Gastroesophageal sphincter (tissue), 4 donors: ENCODE data around the gene SHANK2. TPM values are rescaled to one million over a fixed set of nuclear protein-coding genes. Genes with fewer than 3 reads are reported as not detected.

Experiments used
- ATAC-seq: fragments of 150-250 bp; one replicate; pipeline ENCODE4 v1.9.1; 2016; ENCODE audit warnings: mild to moderate bottlenecking, moderate library complexity
- H3K27ac ChIP-seq, 4 donors: fragments of 200-600 bp; sonication (generic) in 3 of 4; 1 replicate in 3 of 4; 2 replicates in 1 of 4; pipeline ENCODE4 v1.5.1; 2016 to 2019
- H3K27me3 ChIP-seq: fragments of 200-600 bp; sonication (generic); one replicate; pipeline ENCODE4 v1.5.1; 2019
- H3K36me3 ChIP-seq, 2 donors: fragments of 200-600 bp; sonication (generic); one replicate each; pipeline ENCODE4 v1.5.1; 2019; ENCODE audit warnings: control low read depth in 1 of 2
- H3K4me1 ChIP-seq, 3 donors: fragments of 200-600 bp; sonication (generic); 1 replicate in 2 of 3; 2 replicates in 1 of 3; pipeline ENCODE4 v1.5.1; 2016 to 2019; ENCODE audit warnings: control low read depth in 2 of 3
- H3K4me3 ChIP-seq, 2 donors: fragments of 200-600 bp; sonication (generic); one replicate each; pipeline ENCODE4 v1.5.1; 2019; ENCODE audit warnings: mild to moderate bottlenecking in 1 of 2, moderate library complexity in 1 of 2
- H3K9me3 ChIP-seq, 3 donors: fragments of 200-600 bp; sonication (generic); one replicate each; pipeline ENCODE4 v1.5.1; 2017 to 2019; ENCODE audit warnings: control low read depth in 2 of 3
- EP300 ChIP-seq: sonication (generic); formaldehyde crosslinking; IDR thresholded peaks from one replicate; pipeline ENCODE4 v1.6.1; 2017; ENCODE audit warnings: antibody characterized with exemption, mild to moderate bottlenecking
- POLR2A ChIP-seq, 2 donors: fragments of 450-650 bp; IDR thresholded peaks; one replicate each; pipeline ENCODE4 v1.6.1; 2017; ENCODE audit warnings: antibody characterized with exemption in 2 of 2, mild to moderate bottlenecking in 2 of 2, moderate library complexity in 1 of 2
- POLR2AphosphoS5 ChIP-seq: sonication (generic); formaldehyde crosslinking; IDR thresholded peaks from one replicate; pipeline ENCODE4 v1.6.1; 2017; ENCODE audit warnings: antibody characterized with exemption
- WGBS, 2 donors: methylation state at CpG; one replicate each; pipeline ENCODE4 v1.1.5; 2018; ENCODE audit warnings: low coverage in 1 of 2; 5-methylcytosine and 5-hydroxymethylcytosine counted together
- total RNA-seq, 4 donors: library from RNA; depleted of rRNA; stranded (reverse); fragments of >200 nt; gene quantifications; one replicate each; pipeline ENCODE4 v1.1.0, GENCODE V29; 2016
- TF ChIP-seq, protein P1 (sequence below), 4 experiments: fragments of 200-600 bp in 2 of 4; fragments of 450-650 bp in 2 of 4; sonication (generic) in 1 of 4; IDR thresholded peaks; one replicate each; pipeline ENCODE4 v1.5.1; 2017 to 2019; ENCODE audit warnings: antibody characterized with exemption in 4 of 4, mild to moderate bottlenecking in 2 of 4, moderate library complexity in 2 of 4

Gene SHANK2
- total RNA-seq, 4 donors from 2014 or later = 1.6 to 14.5 (median 13.8) TPM

DNA sequence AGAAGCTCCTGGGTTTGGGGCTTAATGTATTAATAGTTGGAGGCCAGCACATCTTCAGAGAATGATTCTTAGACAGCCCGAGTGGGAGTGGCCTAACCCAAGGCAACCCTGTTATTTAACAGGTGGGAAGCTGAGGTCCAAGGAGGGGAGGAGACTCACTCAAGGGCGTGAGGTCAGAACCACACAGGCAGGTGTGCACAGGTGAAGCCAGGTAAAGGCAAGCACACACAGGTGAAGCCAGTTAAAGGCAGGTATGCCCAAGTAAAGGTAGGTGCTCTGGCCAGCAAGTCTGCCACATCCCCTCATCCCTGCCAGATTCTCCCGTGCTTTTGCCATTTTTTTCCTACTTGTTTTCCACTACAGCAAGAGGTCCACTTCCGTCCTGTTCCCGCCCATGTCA, 2.9 kb upstream of the SHANK2 start:
- Histone ChIP-seq H3K4me1 (peaks cover 0 to 32% (median 14%) of the 10 kb centered on the region in 3 donors), H3K36me3 (no peaks in the 10 kb centered on the region), H3K9me3 (peaks cover 0 to 21% (median 0%) of the 10 kb centered on the region in 3 donors), H3K27ac (no peak overlapping the region), H3K27me3 (peaks cover 67% of the 10 kb centered on the region), H3K4me3 (no peak overlapping the region)
- no peak for ATAC-seq
- WGBS, 2 donors = 58 to 87% methylated on average over 3 to 5 of the region's 5 CpGs
- TF ChIP-seq POLR2AphosphoS5 = no peak

DNA sequence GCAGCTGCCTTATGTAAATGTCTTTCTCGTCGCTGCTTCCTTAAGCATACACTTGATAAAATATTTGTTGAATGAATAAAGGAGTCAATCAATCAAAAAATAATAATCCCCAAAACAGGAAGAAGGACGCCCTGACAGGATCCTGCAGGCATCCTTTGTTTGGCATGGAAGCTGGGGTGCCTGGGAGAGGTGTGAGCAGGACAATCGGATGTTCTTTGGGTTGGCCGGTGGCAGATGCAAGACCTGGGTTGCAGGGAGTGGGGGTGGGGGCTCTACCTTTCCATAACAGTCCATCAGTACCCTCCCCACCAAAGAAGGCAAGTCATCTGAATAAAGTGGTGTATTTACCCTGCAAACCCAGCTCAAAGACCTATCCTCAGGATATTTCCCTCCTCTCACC, 1.4 kb upstream of the SHANK2 start:
- H3K4me1 ChIP-seq = peaks cover 0 to 32% (median 14%) of the 10 kb centered on the region in 3 donors
- no peak overlapping the region for H3K27ac ChIP-seq
- no peak overlapping the region for H3K4me3 ChIP-seq
- 33 to 62% methylated on average over 2 to 4 of the region's 5 CpGs for WGBS, 2 donors
- H3K36me3 ChIP-seq = no peaks in the 10 kb centered on the region
- H3K9me3 ChIP-seq = peaks cover 0 to 14% (median 0%) of the 10 kb centered on the region in 3 donors
- ATAC-seq = no peak
- TF ChIP-seq POLR2AphosphoS5 = no peak
- H3K27me3 ChIP-seq = peaks cover 78% of the 10 kb centered on the region

DNA sequence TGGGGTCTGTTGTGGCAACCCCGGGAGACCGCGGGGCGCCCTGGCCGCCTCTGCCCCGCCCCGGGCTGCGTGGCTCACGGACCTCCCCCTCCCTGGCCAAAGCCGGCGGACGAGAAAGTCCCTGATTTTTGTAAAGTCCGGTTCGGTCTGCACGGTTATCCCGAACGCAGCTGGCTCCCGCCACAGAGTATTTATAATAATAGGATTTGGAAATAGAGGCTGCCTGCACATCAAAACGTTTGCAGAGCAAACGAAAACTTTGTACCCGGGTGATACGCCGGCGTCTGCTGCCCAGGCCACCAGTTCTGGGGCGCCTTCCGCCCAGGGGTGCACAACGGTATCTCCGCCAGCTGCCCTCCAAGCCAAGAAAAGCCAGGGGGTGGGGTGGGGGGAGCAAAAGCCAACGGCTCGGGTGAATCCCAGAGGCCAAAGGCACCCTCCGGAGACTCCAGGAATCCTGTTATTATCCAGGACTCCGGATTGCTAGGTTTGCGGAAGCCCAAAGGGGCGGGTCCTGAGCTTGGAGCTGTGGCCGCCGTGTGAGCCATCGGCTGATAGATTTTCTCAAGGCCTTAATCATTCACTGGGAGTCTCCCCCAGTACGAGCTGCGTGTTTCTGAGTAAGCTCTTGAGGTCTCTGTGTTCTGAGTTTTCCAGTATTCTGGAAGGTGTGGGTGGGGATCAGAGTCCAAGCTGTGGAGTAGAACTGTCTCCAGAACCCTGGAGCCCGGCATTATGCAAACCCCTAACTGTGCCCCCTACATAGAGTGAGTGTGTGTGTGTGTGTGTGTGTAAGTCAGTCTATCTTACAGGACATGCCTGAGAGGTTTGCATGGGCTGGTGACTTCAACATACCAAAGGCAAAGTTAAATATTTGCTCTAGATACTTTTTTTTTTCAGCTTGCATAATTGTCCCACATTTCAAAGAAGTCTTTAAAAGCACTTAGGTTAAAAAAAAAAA, 673 bp upstream of the SHANK2 start:
- ATAC-seq = no peak
- Histone ChIP-seq H3K27ac (peak overlapping the region in 1 of 4 donors; percentile 38), H3K36me3 (no peaks in the 10 kb centered on the region), H3K9me3 (peaks cover 0 to 9% (median 0%) of the 10 kb centered on the region in 3 donors), H3K27me3 (peaks cover 86% of the 10 kb centered on the region), H3K4me1 (peaks cover 0 to 32% (median 14%) of the 10 kb centered on the region in 3 donors), H3K4me3 (peak overlapping the region; percentile 28 to 58)
- WGBS, 2 donors = 31% methylated on average over 3 of the region's 40 CpGs; no CpG with 5 or more reads in 1 of the 2 donors
- TF ChIP-seq POLR2A (IDR thresholded peaks at IDR 0.05) = no peak
- no peak for TF ChIP-seq EP300
- no peak for TF ChIP-seq POLR2AphosphoS5
- TF ChIP-seq, protein P1, sequence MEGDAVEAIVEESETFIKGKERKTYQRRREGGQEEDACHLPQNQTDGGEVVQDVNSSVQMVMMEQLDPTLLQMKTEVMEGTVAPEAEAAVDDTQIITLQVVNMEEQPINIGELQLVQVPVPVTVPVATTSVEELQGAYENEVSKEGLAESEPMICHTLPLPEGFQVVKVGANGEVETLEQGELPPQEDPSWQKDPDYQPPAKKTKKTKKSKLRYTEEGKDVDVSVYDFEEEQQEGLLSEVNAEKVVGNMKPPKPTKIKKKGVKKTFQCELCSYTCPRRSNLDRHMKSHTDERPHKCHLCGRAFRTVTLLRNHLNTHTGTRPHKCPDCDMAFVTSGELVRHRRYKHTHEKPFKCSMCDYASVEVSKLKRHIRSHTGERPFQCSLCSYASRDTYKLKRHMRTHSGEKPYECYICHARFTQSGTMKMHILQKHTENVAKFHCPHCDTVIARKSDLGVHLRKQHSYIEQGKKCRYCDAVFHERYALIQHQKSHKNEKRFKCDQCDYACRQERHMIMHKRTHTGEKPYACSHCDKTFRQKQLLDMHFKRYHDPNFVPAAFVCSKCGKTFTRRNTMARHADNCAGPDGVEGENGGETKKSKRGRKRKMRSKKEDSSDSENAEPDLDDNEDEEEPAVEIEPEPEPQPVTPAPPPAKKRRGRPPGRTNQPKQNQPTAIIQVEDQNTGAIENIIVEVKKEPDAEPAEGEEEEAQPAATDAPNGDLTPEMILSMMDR (IDR thresholded peaks at IDR 0.05) = no peak

DNA sequence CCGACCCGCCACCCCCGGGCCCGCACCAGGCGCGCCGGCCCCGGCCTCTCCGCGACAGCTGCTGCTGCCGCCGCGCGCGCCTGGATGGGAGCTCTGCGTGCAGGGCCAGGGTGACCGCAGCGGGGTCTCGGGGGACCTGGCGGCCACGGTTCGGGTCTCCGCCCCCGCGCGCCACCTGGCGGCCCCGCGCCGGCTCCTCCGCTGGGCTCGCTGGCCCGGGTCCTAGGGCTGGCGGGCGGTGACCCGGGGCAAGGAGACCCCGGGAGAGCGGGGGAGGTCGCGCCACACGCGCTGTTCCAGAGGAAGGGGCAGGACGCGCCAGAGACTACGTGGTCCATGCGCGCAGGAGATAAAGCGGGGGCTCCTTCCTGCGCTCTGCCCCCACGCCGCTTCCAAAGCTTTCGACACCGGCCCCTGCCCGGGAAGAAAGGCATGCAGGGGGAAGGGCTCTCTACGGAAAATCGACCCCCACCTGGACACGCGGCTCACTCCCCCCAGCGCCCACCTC, 562 bp downstream of the SHANK2 start:
- Histone ChIP-seq H3K4me1 (peaks cover 0 to 32% (median 14%) of the 10 kb centered on the region in 3 donors), H3K27me3 (peaks cover 92% of the 10 kb centered on the region), H3K36me3 (no peaks in the 10 kb centered on the region), H3K9me3 (no peaks in the 10 kb centered on the region), H3K27ac (no peak overlapping the region), H3K4me3 (peak overlapping the region; percentile 28 to 58)
- no peak for TF ChIP-seq POLR2AphosphoS5
- TF ChIP-seq, protein P1 (IDR thresholded peaks at IDR 0.05) = peak in 2 of 4 experiments; percentile 46 to 53
- no peak for TF ChIP-seq EP300
- no CpG with 5 or more reads among the region's 59 CpGs for WGBS, 2 donors
- peak; percentile 12 for ATAC-seq

DNA sequence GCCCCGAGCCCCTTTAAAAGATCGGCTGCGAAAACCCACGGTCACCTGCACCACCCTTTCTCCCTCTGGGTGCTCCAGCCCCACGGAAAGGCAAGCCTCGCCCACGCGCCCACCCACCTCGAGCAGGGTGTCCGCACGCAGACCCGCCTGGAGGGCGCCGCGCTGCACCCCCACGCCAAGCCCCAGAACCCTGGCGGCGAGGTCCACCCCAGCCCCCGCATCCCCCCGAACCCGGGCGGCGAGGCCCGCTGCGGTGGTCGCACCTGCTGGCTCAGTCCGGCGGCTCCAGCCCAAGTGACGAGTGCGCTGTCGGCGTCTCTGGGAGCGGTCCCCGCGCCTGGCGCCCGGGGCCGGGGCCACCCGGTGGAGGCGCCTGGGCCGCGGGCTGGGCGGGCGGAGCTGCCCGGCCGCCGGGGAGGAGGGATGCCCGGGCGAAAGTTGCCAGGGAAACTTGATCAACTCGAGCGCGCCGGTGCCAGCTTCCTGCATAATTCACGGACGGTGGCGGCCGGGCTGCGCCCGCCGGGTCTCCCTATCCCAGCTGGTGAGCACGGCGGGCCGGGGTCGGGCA, 1.1 kb downstream of the SHANK2 start:
- TF ChIP-seq EP300 = no peak
- TF ChIP-seq, protein P1 (IDR thresholded peaks at IDR 0.05) = no peak
- TF ChIP-seq POLR2AphosphoS5 = no peak
- TF ChIP-seq POLR2A (IDR thresholded peaks at IDR 0.05) = no peak
- peak overlapping the region in 1 of 2 donors; percentile 58 for H3K4me3 ChIP-seq
- H3K36me3 ChIP-seq = no peaks in the 10 kb centered on the region
- H3K27me3 ChIP-seq = peaks cover 90% of the 10 kb centered on the region
- WGBS, 2 donors = no CpG with 5 or more reads among the region's 64 CpGs
- no peaks in the 10 kb centered on the region for H3K9me3 ChIP-seq
- H3K27ac ChIP-seq = no peak overlapping the region
- peaks cover 0 to 32% (median 14%) of the 10 kb centered on the region in 3 donors for H3K4me1 ChIP-seq
- ATAC-seq = no peak
